Islet precursor cell (in vitro differentiated cells): ENCODE results near the gene PRH2.

Source experiments
- DNase-seq: peaks from one replicate; pipeline ENCODE4 v3.0.0-alpha.2; 2018

The PRH2 gene

DNA sequence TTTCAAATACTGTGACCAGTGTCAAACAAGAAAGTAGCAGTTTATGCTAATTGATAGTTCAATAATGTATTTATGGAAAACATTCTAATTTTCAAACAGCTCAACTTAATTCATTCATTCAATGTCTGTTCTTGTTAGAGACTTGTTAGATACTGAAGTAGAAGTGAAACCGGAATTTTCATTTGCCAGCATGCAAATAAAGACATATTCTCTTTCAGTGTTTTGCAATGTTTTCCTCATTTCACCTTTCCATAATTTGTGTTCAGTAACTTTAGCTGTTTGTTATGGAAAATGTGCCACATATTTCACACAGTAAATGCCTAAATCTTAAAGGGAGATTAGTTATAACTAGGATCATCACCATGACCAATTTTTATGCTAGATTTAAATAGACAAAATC is 36.4 kb downstream of the PRH2 start:
- DNase-seq = no peak

DNA sequence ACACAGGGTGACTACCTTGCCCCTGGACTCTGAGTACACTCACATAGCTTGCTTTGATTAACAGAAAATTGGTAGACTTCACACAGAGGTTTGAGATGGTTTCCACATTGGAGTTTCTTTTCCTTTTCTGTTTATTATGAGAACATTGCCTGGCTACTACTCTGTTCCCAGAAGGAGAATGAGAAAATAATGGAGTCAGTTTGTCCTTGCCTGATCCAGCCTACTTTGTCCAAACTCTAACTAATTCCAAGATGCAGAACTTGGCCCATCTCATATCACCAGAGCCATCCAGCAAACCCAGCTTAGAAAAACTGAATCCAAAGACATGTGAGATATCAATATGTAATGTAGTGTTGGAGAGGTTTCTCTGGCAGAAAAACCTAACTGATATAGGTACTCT is 37.3 kb downstream of the PRH2 start:
- no peak for DNase-seq

DNA sequence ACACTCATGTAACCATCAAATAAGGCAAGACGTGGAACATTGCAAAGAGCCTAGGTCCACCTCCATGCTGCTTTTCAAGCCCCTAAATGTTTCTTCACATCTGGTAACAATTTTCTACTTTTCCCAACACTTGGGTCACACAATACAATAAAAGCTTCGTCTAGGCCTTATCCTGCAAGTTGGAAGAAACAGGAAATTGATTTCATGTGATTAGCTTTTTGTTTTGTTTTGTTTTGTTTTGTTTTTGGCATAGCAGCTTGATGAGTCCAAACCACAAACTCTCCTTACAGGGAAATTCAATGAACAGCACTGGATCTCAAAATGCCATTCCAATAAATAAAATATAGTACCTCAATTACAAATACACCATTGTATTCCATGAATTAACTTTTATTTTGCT is 38.4 kb downstream of the PRH2 start:
- no peak for DNase-seq

- no peak for DNase-seq
Observed at GRCh38 chr12:10968765-10969456, 39.9 kb downstream of the PRH2 start.

DNA sequence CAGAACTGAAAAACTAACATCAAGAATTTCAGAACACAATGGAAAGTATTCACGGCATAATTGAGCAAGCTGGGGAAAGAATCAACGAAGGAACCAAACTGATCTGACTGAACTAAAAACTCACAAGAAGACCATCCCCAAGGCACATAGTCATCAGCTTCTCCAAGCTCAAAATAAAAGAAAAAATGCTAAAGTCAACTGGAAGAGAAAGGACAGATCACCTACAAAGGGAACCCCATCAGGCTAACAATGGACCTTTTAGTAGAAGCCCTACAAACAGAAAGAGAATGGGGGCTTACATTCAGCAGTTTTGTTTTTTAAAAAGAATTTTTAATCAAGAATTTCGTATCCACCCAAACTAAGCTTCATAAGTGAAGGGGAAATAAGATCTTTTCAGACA is 45.9 kb downstream of the PRH2 start:
- DNase-seq = no peak

- no peak for DNase-seq
Observed at GRCh38 chr12:10982244-10982643, 53.2 kb downstream of the PRH2 start.
